ENCODE measurements around the gene RNF144B. TPM values are rescaled to one million over a fixed set of nuclear protein-coding genes. Genes with fewer than 3 reads are reported as not detected.
"Not testable (repeated sequence)": the region's sequence is repeated elsewhere in the genome, so short reads cannot be mapped to it uniquely, and the experiment has no call there.

Gene RNF144B
- total RNA-seq, 1 experiment from 2014 or later: 26.2 TPM

- BruUV-seq (replicated peaks): no TSS peak
- Histone ChIP-seq H3K27me3 (ENCODE audit: insufficient read depth, low read depth) (no peaks in the 10 kb centered on the region), H3K4me2 (no peak overlapping the region), H3F3A (ENCODE audit: insufficient read depth, low read depth) (no peaks in the 10 kb centered on the region), H3K4me3 (no peak overlapping the region), H4K20me1 (ENCODE audit: insufficient read depth) (no peaks in the 10 kb centered on the region), H3K79me2 (ENCODE audit: low read depth) (no peaks in the 10 kb centered on the region), H2AFZ (no peak overlapping the region), H3K4me1 (replicated peaks; ENCODE audit: insufficient read depth) (no peaks in the 10 kb centered on the region), H3K9me3 (ENCODE audit: insufficient read depth, low read depth) (no peaks in the 10 kb centered on the region), H3K9me2 (ENCODE audit: insufficient read depth) (no peaks in the 10 kb centered on the region), H3K27ac (no peak overlapping the region), H3K36me3 (ENCODE audit: low read depth) (no peaks in the 10 kb centered on the region)
- ChIA-PET CTCF (no interaction called here), POLR2A (ENCODE audit: unreplicated experiment) (no interaction called here)
- intact Hi-C loops (cut with micrococcal nuclease; ENCODE audit: unreplicated experiment): no loop called here
- DNase-seq: peak in 1 of 2 experiments; percentile 39
- no peak for TF ChIP-seq EZH2 (IDR thresholded peaks at IDR 0.05; ENCODE audit: low read depth)
- TF ChIP-seq CTCF (conservative IDR thresholded peaks at IDR 0.05): no peak
Observed at GRCh38 chr6:18362058-18362561, 25.0 kb upstream of the RNF144B start.

- H2AFZ ChIP-seq: no peak overlapping the region
- intact Hi-C loops (cut with micrococcal nuclease; ENCODE audit: unreplicated experiment): no loop called here
- no peak for DNase-seq
- peaks cover under 1% of the 10 kb centered on the region; the same call in 1 of the 2 replicates for H3K4me1 ChIP-seq (replicated peaks; ENCODE audit: insufficient read depth)
- POLR2A ChIA-PET (ENCODE audit: unreplicated experiment): no interaction called here
- no peaks in the 10 kb centered on the region for H3F3A ChIP-seq (ENCODE audit: insufficient read depth, low read depth)
- no peak for TF ChIP-seq CTCF (conservative IDR thresholded peaks at IDR 0.05)
- no peak for TF ChIP-seq EZH2 (IDR thresholded peaks at IDR 0.05; ENCODE audit: low read depth)
- no peaks in the 10 kb centered on the region for H3K9me2 ChIP-seq (ENCODE audit: insufficient read depth)
- H4K20me1 ChIP-seq (ENCODE audit: insufficient read depth): no peaks in the 10 kb centered on the region
- no peak overlapping the region for H3K4me2 ChIP-seq
- CTCF ChIA-PET: no interaction called here
- no peak overlapping the region for H3K27ac ChIP-seq
- H3K9me3 ChIP-seq (ENCODE audit: insufficient read depth, low read depth): no peaks in the 10 kb centered on the region
- BruUV-seq (replicated peaks): no TSS peak
- H3K27me3 ChIP-seq (ENCODE audit: insufficient read depth, low read depth): no peaks in the 10 kb centered on the region
- H3K36me3 ChIP-seq (ENCODE audit: low read depth): no peaks in the 10 kb centered on the region
- H3K79me2 ChIP-seq (ENCODE audit: low read depth): no peaks in the 10 kb centered on the region
- H3K4me3 ChIP-seq: no peak overlapping the region
Observed at GRCh38 chr6:18363746-18364145, 23.4 kb upstream of the RNF144B start.

DNA sequence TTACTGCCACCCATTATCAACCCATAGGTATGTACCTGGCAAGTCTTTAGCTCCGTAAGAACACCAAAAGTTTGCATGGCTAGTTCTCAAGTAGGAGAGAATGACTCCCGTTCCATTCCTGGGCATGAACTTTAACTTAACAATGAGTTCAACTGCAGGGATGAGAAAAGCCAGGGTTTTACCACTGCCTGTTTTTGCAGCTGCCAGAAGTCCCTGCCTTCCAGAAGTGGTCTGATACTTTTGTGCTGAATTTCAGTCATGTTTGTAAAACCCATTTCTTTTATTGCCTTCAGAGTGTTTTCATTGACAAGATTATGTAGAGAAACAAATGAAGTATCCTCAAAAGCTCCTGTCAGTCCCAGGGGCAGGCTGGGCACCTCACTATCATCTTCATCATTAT lies 22.6 kb upstream of the RNF144B start:
- H3F3A ChIP-seq (ENCODE audit: insufficient read depth, low read depth); H3K4me2 ChIP-seq; H3K36me3 ChIP-seq (ENCODE audit: low read depth); H3K4me3 ChIP-seq; H3K9me3 ChIP-seq (ENCODE audit: insufficient read depth, low read depth); H3K79me2 ChIP-seq (ENCODE audit: low read depth); H4K20me1 ChIP-seq (ENCODE audit: insufficient read depth); H2AFZ ChIP-seq; H3K27ac ChIP-seq; H3K9me2 ChIP-seq (ENCODE audit: insufficient read depth); intact Hi-C loops (cut with micrococcal nuclease; ENCODE audit: unreplicated experiment); DNase-seq; H3K4me1 ChIP-seq (replicated peaks; ENCODE audit: insufficient read depth); H3K27me3 ChIP-seq (ENCODE audit: insufficient read depth, low read depth); BruUV-seq (replicated peaks): not testable (repeated sequence)
- CTCF ChIA-PET: interaction anchor here (0.6 kb wide), 1 partner anchor 22 kb away, joined by 14 read pairs; no protein-coding TSS in a partner anchor
- POLR2A ChIA-PET (ENCODE audit: unreplicated experiment): interaction anchor here (0.6 kb wide), 1 partner anchor 1267 kb away, joined by 4 read pairs; no protein-coding TSS in a partner anchor

- no peaks in the 10 kb centered on the region for H3K36me3 ChIP-seq (ENCODE audit: low read depth)
- no peaks in the 10 kb centered on the region for H3K27me3 ChIP-seq (ENCODE audit: insufficient read depth, low read depth)
- H3K9me3 ChIP-seq (ENCODE audit: insufficient read depth, low read depth): no peaks in the 10 kb centered on the region
- no peak overlapping the region for H3K4me2 ChIP-seq
- no peaks in the 10 kb centered on the region for H3F3A ChIP-seq (ENCODE audit: insufficient read depth, low read depth)
- intact Hi-C loops (cut with micrococcal nuclease; ENCODE audit: unreplicated experiment): no loop called here
- no peak overlapping the region for H3K27ac ChIP-seq
- BruUV-seq (replicated peaks): no TSS peak
- peaks cover 4% of the 10 kb centered on the region; the same call in 1 of the 2 replicates for H3K4me1 ChIP-seq (replicated peaks; ENCODE audit: insufficient read depth)
- H3K79me2 ChIP-seq (ENCODE audit: low read depth): no peaks in the 10 kb centered on the region
- TF ChIP-seq CTCF (conservative IDR thresholded peaks at IDR 0.05) (no peak), EZH2 (IDR thresholded peaks at IDR 0.05; ENCODE audit: low read depth) (no peak)
- H2AFZ ChIP-seq: no peak overlapping the region
- DNase-seq: no peak
- ChIA-PET POLR2A (ENCODE audit: unreplicated experiment) (interaction anchor here (0.7 kb wide), 1 partner anchor 45 kb away, joined by 6 read pairs; no protein-coding TSS in a partner anchor), CTCF (no interaction called here)
- H3K9me2 ChIP-seq (ENCODE audit: insufficient read depth): no peaks in the 10 kb centered on the region
- H3K4me3 ChIP-seq: no peak overlapping the region
- no peaks in the 10 kb centered on the region for H4K20me1 ChIP-seq (ENCODE audit: insufficient read depth)
Observed at GRCh38 chr6:18367371-18367770, 19.8 kb upstream of the RNF144B start.

Measured in PC-9 (cell line).